ENCODE results near the gene TFAP2D.

Gene TFAP2D

DNA sequence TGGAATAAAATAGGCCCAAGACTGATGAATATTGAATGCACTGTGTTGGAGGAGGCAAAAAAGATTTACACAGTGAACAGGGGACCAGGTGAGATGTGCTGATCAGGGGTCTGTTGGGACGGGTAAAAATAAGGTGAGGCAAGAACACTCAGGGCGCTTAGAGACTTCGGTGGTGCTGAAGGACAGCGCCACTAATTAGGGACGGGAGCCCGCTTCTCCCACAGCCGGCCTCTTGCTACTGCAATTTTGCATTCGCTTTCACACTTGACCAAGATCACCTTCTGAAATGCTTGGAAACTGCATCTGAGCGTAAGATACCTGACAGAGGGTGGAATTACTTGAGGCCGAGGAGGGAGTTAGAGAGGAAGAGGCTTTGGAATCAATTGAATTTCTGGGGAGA lies 7.3 kb downstream of the TFAP2D start:
- H3K79me2 ChIP-seq (ENCODE audit: control insufficient read depth, insufficient read depth, low read length, poor library complexity): no peaks in the 10 kb centered on the region
- H3K9ac ChIP-seq (ENCODE audit: low read length): no peak overlapping the region
- H3K4ac ChIP-seq (ENCODE audit: low read depth, low read length): no peak overlapping the region
- H3K4me2 ChIP-seq (ENCODE audit: low read length): no peak overlapping the region
- no peak overlapping the region for H3K27ac ChIP-seq (ENCODE audit: low read depth, low read length)
- DNase-seq: peak; percentile 1 to 23
- no peaks in the 10 kb centered on the region for H3K36me3 ChIP-seq (ENCODE audit: control insufficient read depth in 1 of 2, insufficient read depth in 2 of 2, low read length in 2 of 2)
- H4K12ac ChIP-seq (ENCODE audit: low read depth, low read length): no peak overlapping the region
- no peaks in the 10 kb centered on the region for H3K9me3 ChIP-seq (ENCODE audit: insufficient read depth, low read depth, low read length)
- no peak overlapping the region for H2BK5ac ChIP-seq (ENCODE audit: low read depth, low read length, poor library complexity)
- H3K18ac ChIP-seq (ENCODE audit: low read length): no peak overlapping the region
- no CpG with 5 or more reads among the region's 10 CpGs for WGBS (ENCODE audit: extremely low coverage, insufficient coverage, insufficient read length)
- no peak overlapping the region for H4K8ac ChIP-seq (ENCODE audit: low read depth, low read length)
- peaks cover 69% of the 10 kb centered on the region for H3K27me3 ChIP-seq (ENCODE audit: insufficient read depth, low read length)
- no peak overlapping the region for H2BK12ac ChIP-seq (ENCODE audit: low read length)
- H2AFZ ChIP-seq (ENCODE audit: insufficient read depth, low read length, poor library complexity): no peak overlapping the region
- H2AK5ac ChIP-seq (ENCODE audit: low read length): no peak overlapping the region
- H3K4me1 ChIP-seq (ENCODE audit: control insufficient read depth in 1 of 2, insufficient read depth in 2 of 2, low read length in 2 of 2): peaks cover 0 to 4% of the 10 kb centered on the region in 2 experiments
- H3K4me3 ChIP-seq (ENCODE audit: low read depth, low read length): no peak overlapping the region
- no peak overlapping the region for H4K91ac ChIP-seq (ENCODE audit: low read depth, low read length)
- no peak overlapping the region for H3K23ac ChIP-seq (ENCODE audit: low read length)
- H2BK120ac ChIP-seq (ENCODE audit: insufficient read depth, low read length, poor library complexity): no peak overlapping the region
- H3K79me1 ChIP-seq (ENCODE audit: low read length): no peaks in the 10 kb centered on the region
- H3K14ac ChIP-seq (ENCODE audit: low read length): no peak overlapping the region

DNA sequence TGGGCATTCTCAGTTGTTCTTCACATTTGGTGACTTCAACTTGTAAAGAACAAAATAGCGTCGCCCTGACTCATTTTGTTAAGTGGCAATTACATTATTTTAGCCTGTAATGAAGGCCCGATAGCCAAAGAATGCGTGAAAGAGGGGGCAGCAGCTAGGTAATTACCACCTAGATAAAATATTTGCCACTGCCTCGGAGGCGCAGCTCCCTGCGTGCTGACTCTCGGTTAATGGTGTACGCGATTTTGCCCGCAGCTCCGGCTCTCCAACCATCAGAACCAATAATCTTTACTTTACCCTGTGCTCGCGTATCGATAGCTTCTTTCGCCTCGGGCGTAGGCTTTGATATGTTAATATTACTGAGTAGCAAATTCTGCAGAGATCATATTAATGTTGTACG lies 8.7 kb downstream of the TFAP2D start:
- H2AK5ac ChIP-seq (ENCODE audit: low read length): no peak overlapping the region
- H3K4me3 ChIP-seq (ENCODE audit: low read depth, low read length): no peak overlapping the region
- no peak for DNase-seq
- no peak overlapping the region for H2BK12ac ChIP-seq (ENCODE audit: low read length)
- no peak overlapping the region for H2BK5ac ChIP-seq (ENCODE audit: low read depth, low read length, poor library complexity)
- no peak overlapping the region for H3K27ac ChIP-seq (ENCODE audit: low read depth, low read length)
- no peak overlapping the region for H3K4ac ChIP-seq (ENCODE audit: low read depth, low read length)
- WGBS (ENCODE audit: extremely low coverage, insufficient coverage, insufficient read length): no CpG with 5 or more reads among the region's 19 CpGs
- no peaks in the 10 kb centered on the region for H3K79me2 ChIP-seq (ENCODE audit: control insufficient read depth, insufficient read depth, low read length, poor library complexity)
- no peaks in the 10 kb centered on the region for H3K9me3 ChIP-seq (ENCODE audit: insufficient read depth, low read depth, low read length)
- H4K8ac ChIP-seq (ENCODE audit: low read depth, low read length): no peak overlapping the region
- H3K79me1 ChIP-seq (ENCODE audit: low read length): no peaks in the 10 kb centered on the region
- H2AFZ ChIP-seq (ENCODE audit: insufficient read depth, low read length, poor library complexity): no peak overlapping the region
- H3K14ac ChIP-seq (ENCODE audit: low read length): no peak overlapping the region
- no peak overlapping the region for H2BK120ac ChIP-seq (ENCODE audit: insufficient read depth, low read length, poor library complexity)
- no peak overlapping the region for H4K12ac ChIP-seq (ENCODE audit: low read depth, low read length)
- no peak overlapping the region for H3K9ac ChIP-seq (ENCODE audit: low read length)
- no peak overlapping the region for H3K4me2 ChIP-seq (ENCODE audit: low read length)
- no peak overlapping the region for H3K23ac ChIP-seq (ENCODE audit: low read length)
- H3K36me3 ChIP-seq (ENCODE audit: control insufficient read depth in 1 of 2, insufficient read depth in 2 of 2, low read length in 2 of 2): no peaks in the 10 kb centered on the region
- H3K18ac ChIP-seq (ENCODE audit: low read length): no peak overlapping the region
- H4K91ac ChIP-seq (ENCODE audit: low read depth, low read length): no peak overlapping the region
- peaks cover 62% of the 10 kb centered on the region for H3K27me3 ChIP-seq (ENCODE audit: insufficient read depth, low read length)
- peaks cover 0 to 4% of the 10 kb centered on the region in 2 experiments for H3K4me1 ChIP-seq (ENCODE audit: control insufficient read depth in 1 of 2, insufficient read depth in 2 of 2, low read length in 2 of 2)

DNA sequence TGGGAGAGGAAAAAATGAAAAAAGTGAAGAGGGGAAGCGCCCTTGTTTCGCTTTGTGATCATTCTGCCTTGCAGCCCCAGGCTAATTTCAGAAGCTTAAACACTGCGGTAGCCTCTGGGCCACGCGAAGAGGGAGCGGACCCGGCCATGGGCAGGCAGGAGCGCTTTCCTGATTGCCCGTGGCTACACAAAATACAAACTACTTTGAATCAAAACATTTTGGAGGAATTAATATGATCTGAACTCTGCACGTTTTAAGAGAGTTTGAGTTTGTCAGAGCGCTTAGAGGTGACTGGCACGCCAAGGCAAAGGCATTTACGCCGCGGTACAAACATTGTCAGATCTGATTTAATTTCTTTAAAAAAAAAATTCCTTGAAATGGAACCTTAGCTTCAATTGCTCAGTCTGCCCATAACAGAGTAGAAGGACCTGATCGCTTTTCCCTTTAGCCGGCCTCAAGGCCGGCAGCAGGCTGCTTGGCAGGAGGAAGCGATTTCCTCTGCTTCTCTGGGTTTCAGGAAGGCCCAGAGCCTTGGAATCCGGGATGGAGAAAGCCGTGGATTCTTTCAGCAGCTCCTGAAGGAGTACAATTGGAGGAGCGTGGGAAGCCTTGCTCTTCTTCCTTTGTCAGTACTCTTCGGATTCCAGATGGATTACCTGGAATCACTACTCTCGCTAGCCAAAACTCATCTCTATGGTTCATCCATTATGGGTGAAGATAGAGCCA lies 9.7 kb downstream of the TFAP2D start:
- no peak overlapping the region for H4K91ac ChIP-seq (ENCODE audit: low read depth, low read length)
- no peak overlapping the region for H2AK5ac ChIP-seq (ENCODE audit: low read length)
- H2AFZ ChIP-seq (ENCODE audit: insufficient read depth, low read length, poor library complexity): no peak overlapping the region
- no peak overlapping the region for H3K4me2 ChIP-seq (ENCODE audit: low read length)
- H3K23ac ChIP-seq (ENCODE audit: low read length): no peak overlapping the region
- H3K27me3 ChIP-seq (ENCODE audit: insufficient read depth, low read length): peaks cover 59% of the 10 kb centered on the region
- WGBS (ENCODE audit: extremely low coverage, insufficient coverage, insufficient read length): no CpG with 5 or more reads among the region's 24 CpGs
- H3K79me2 ChIP-seq (ENCODE audit: control insufficient read depth, insufficient read depth, low read length, poor library complexity): no peaks in the 10 kb centered on the region
- no peak overlapping the region for H3K9ac ChIP-seq (ENCODE audit: low read length)
- no peak overlapping the region for H2BK5ac ChIP-seq (ENCODE audit: low read depth, low read length, poor library complexity)
- H3K27ac ChIP-seq (ENCODE audit: low read depth, low read length): no peak overlapping the region
- no peak overlapping the region for H3K18ac ChIP-seq (ENCODE audit: low read length)
- no peaks in the 10 kb centered on the region for H3K36me3 ChIP-seq (ENCODE audit: control insufficient read depth in 1 of 2, insufficient read depth in 2 of 2, low read length in 2 of 2)
- H4K12ac ChIP-seq (ENCODE audit: low read depth, low read length): no peak overlapping the region
- no peak overlapping the region for H2BK120ac ChIP-seq (ENCODE audit: insufficient read depth, low read length, poor library complexity)
- no peak for DNase-seq
- peaks cover 0 to 4% of the 10 kb centered on the region in 2 experiments for H3K4me1 ChIP-seq (ENCODE audit: control insufficient read depth in 1 of 2, insufficient read depth in 2 of 2, low read length in 2 of 2)
- no peak overlapping the region for H2BK12ac ChIP-seq (ENCODE audit: low read length)
- no peak overlapping the region for H3K4me3 ChIP-seq (ENCODE audit: low read depth, low read length)
- H3K79me1 ChIP-seq (ENCODE audit: low read length): no peaks in the 10 kb centered on the region
- H3K4ac ChIP-seq (ENCODE audit: low read depth, low read length): no peak overlapping the region
- no peak overlapping the region for H4K8ac ChIP-seq (ENCODE audit: low read depth, low read length)
- no peak overlapping the region for H3K14ac ChIP-seq (ENCODE audit: low read length)
- no peaks in the 10 kb centered on the region for H3K9me3 ChIP-seq (ENCODE audit: insufficient read depth, low read depth, low read length)

DNA sequence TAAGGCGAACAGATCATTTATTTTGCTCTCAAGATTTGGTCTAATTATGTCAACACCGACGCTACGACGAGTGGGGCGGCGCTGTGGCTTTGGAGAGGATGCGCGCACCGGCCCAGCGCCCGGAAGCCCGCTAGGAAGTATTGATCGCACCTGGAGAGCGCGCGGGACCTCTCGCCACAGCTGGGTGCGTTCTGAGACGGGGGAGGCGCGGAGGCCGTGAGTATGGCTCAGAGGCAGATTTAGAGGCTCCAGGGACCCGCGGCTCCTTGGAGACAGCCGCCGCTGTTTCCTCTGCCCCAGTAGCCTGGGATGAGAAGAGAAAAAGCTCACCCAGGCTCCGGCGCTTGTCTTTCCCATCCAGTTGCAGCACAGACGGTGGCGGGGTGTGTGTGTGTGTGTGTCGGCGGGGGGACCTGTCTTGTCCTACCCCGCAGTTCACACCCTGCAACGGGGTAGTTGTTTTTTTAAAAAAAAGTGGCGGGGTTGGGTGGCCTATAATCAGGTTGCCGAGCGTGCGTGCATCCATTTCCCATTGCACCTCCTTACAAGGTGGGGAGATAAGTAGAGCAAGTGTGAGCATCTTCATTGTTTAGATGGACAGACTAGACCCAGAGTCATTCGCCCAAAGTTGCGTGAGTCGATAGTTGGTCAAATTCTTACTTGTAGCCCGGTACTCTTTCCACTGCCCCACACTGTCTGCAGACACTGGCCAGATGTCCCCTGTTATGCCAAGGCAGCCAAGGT lies 11.2 kb downstream of the TFAP2D start:
- Histone ChIP-seq H2AK5ac (ENCODE audit: low read length) (no peak overlapping the region), H2BK5ac (ENCODE audit: low read depth, low read length, poor library complexity) (no peak overlapping the region), H2BK120ac (ENCODE audit: insufficient read depth, low read length, poor library complexity) (no peak overlapping the region), H3K27me3 (ENCODE audit: insufficient read depth, low read length) (peaks cover 50% of the 10 kb centered on the region), H4K91ac (ENCODE audit: low read depth, low read length) (no peak overlapping the region), H3K4me2 (ENCODE audit: low read length) (peak overlapping the region; percentile 52), H3K9ac (ENCODE audit: low read length) (no peak overlapping the region), H3K79me2 (ENCODE audit: control insufficient read depth, insufficient read depth, low read length, poor library complexity) (no peaks in the 10 kb centered on the region), H3K36me3 (ENCODE audit: control insufficient read depth in 1 of 2, insufficient read depth in 2 of 2, low read length in 2 of 2) (no peaks in the 10 kb centered on the region), H3K23ac (ENCODE audit: low read length) (no peak overlapping the region), H2BK12ac (ENCODE audit: low read length) (no peak overlapping the region), H3K18ac (ENCODE audit: low read length) (no peak overlapping the region), H2AFZ (ENCODE audit: insufficient read depth, low read length, poor library complexity) (no peak overlapping the region), H3K4ac (ENCODE audit: low read depth, low read length) (no peak overlapping the region), H3K14ac (ENCODE audit: low read length) (no peak overlapping the region), H3K4me3 (ENCODE audit: low read depth, low read length) (peak overlapping the region; percentile 41), H3K27ac (ENCODE audit: low read depth, low read length) (no peak overlapping the region), H4K8ac (ENCODE audit: low read depth, low read length) (no peak overlapping the region), H4K12ac (ENCODE audit: low read depth, low read length) (no peak overlapping the region), H3K9me3 (ENCODE audit: insufficient read depth, low read depth, low read length) (no peaks in the 10 kb centered on the region), H3K79me1 (ENCODE audit: low read length) (no peaks in the 10 kb centered on the region), H3K4me1 (ENCODE audit: control insufficient read depth in 1 of 2, insufficient read depth in 2 of 2, low read length in 2 of 2) (peaks cover 0 to 4% of the 10 kb centered on the region in 2 experiments)
- DNase-seq: no peak
- no CpG with 5 or more reads among the region's 43 CpGs for WGBS (ENCODE audit: extremely low coverage, insufficient coverage, insufficient read length)
